VCaP (cell line): ENCODE results near the gene CDHR4.

ENCODE experiments used
- H3K27ac ChIP-seq: fragments of 450-650 bp; 2 replicates; pipeline ENCODE4 v1.5.1; 2017
- CTCF ChIP-seq: fragments of 450-650 bp; conservative IDR thresholded peaks from 2 replicates; pipeline ENCODE4 v1.5.1; 2017; ENCODE audit warnings: mild to moderate bottlenecking, moderate library complexity

Gene CDHR4

GRCh38 chr3:49772703-49773102, 27.0 kb downstream of the CDHR4 start:
- H3K27ac ChIP-seq = no peak overlapping the region
- TF ChIP-seq CTCF = no peak

- H3K27ac ChIP-seq = no peak overlapping the region
- no peak for TF ChIP-seq CTCF
These were observed 28.2 kb downstream of the CDHR4 start for GRCh38 chr3:49771340-49771938.

GRCh38 chr3:49769926-49770325, 29.7 kb downstream of the CDHR4 start:
- TF ChIP-seq CTCF = no peak
- peak overlapping the region; percentile 18; the same call in 1 of the 2 replicates for H3K27ac ChIP-seq

- peak overlapping the region; percentile 18; the same call in 1 of the 2 replicates for H3K27ac ChIP-seq
- TF ChIP-seq CTCF = no peak
These were observed 30.3 kb downstream of the CDHR4 start for GRCh38 chr3:49769286-49769915.

- TF ChIP-seq CTCF = no peak
- no peak overlapping the region for H3K27ac ChIP-seq
These were observed 35.7 kb downstream of the CDHR4 start for GRCh38 chr3:49763981-49764380.

- TF ChIP-seq CTCF = no peak
- H3K27ac ChIP-seq = no peak overlapping the region
These were observed 38.0 kb downstream of the CDHR4 start for GRCh38 chr3:49761661-49762060.

GRCh38 chr3:49759226-49759625, 40.4 kb downstream of the CDHR4 start:
- TF ChIP-seq CTCF = no peak
- H3K27ac ChIP-seq = no peak overlapping the region
